BLaER1 (cell line): Measurements from ENCODE around the gene SLC29A4.
"Not testable (repeated sequence)": the region's sequence is repeated elsewhere in the genome, so short reads cannot be mapped to it uniquely, and the experiment has no call there.

Source experiments
- H3K27ac ChIP-seq: shearing (Covaris generic); formaldehyde crosslinking; 2 replicates; pipeline ENCODE4 v1.8.1; 2022
- H3K27me3 ChIP-seq: shearing (Covaris generic); formaldehyde crosslinking; 2 replicates; pipeline ENCODE4 v1.8.1; 2022
- H3K36me3 ChIP-seq: shearing (Covaris generic); formaldehyde crosslinking; 2 replicates; pipeline ENCODE4 v1.8.1; 2022
- H3K4me1 ChIP-seq: shearing (Covaris generic); formaldehyde crosslinking; 2 replicates; pipeline ENCODE4 v1.8.1; 2022
- H3K4me2 ChIP-seq: shearing (Covaris generic); formaldehyde crosslinking; 2 replicates; pipeline ENCODE4 v1.8.1; 2022
- H3K4me3 ChIP-seq: shearing (Covaris generic); formaldehyde crosslinking; 2 replicates; pipeline ENCODE4 v1.8.1; 2022
- H3K9ac ChIP-seq: shearing (Covaris generic); formaldehyde crosslinking; 2 replicates; pipeline ENCODE4 v1.8.1; 2022
- H3K9me3 ChIP-seq: shearing (Covaris generic); formaldehyde crosslinking; 2 replicates; pipeline ENCODE4 v1.8.1; 2022
- H4K20me1 ChIP-seq: shearing (Covaris generic); formaldehyde crosslinking; 2 replicates; pipeline ENCODE4 v1.8.1; 2022
- Cebpa-rat ChIP-seq: shearing (Covaris generic); IDR thresholded peaks from 2 replicates; pipeline ENCODE4 v1.8.1; 2022

The SLC29A4 gene

GRCh38 chr7:5274441-5274840, 8.3 kb upstream of the SLC29A4 start:
- H3K9me3 ChIP-seq = no peaks in the 10 kb centered on the region
- no peaks in the 10 kb centered on the region for H3K36me3 ChIP-seq
- H3K9ac ChIP-seq = no peak overlapping the region
- no peak for TF ChIP-seq Cebpa-rat
- no peaks in the 10 kb centered on the region for H4K20me1 ChIP-seq
- H3K27ac ChIP-seq = no peak overlapping the region
- H3K27me3 ChIP-seq = no peaks in the 10 kb centered on the region
- H3K4me1 ChIP-seq = no peaks in the 10 kb centered on the region
- H3K4me3 ChIP-seq = no peak overlapping the region
- no peak overlapping the region for H3K4me2 ChIP-seq

GRCh38 chr7:5274985-5275431, 7.7 kb upstream of the SLC29A4 start:
- not testable (repeated sequence) for H3K4me1 ChIP-seq, H3K9me3 ChIP-seq, H3K27me3 ChIP-seq, H3K27ac ChIP-seq, H3K4me2 ChIP-seq, H3K9ac ChIP-seq, H3K4me3 ChIP-seq, H4K20me1 ChIP-seq, H3K36me3 ChIP-seq

- H3K4me3 ChIP-seq, H3K27ac ChIP-seq, H3K4me1 ChIP-seq, H3K27me3 ChIP-seq, H3K9ac ChIP-seq, H4K20me1 ChIP-seq, H3K9me3 ChIP-seq, H3K4me2 ChIP-seq, H3K36me3 ChIP-seq: not testable (repeated sequence)
Observed at GRCh38 chr7:5275510-5275909, 7.2 kb upstream of the SLC29A4 start.

GRCh38 chr7:5276123-5276522, 6.6 kb upstream of the SLC29A4 start:
- H3K27me3 ChIP-seq, H3K36me3 ChIP-seq, H3K4me1 ChIP-seq, H3K27ac ChIP-seq, H3K4me2 ChIP-seq, H4K20me1 ChIP-seq, H3K4me3 ChIP-seq, H3K9me3 ChIP-seq, H3K9ac ChIP-seq: not testable (repeated sequence)

GRCh38 chr7:5276611-5277010, 6.1 kb upstream of the SLC29A4 start:
- Histone ChIP-seq H3K9ac (no peak overlapping the region), H3K27ac (no peak overlapping the region), H3K4me3 (no peak overlapping the region), H3K27me3 (no peaks in the 10 kb centered on the region), H3K9me3 (no peaks in the 10 kb centered on the region), H3K4me2 (no peak overlapping the region), H3K36me3 (no peaks in the 10 kb centered on the region), H4K20me1 (no peaks in the 10 kb centered on the region), H3K4me1 (no peaks in the 10 kb centered on the region)
- TF ChIP-seq Cebpa-rat = no peak

- H3K9ac ChIP-seq = no peak overlapping the region
- TF ChIP-seq Cebpa-rat = no peak
- H3K27me3 ChIP-seq = no peaks in the 10 kb centered on the region
- H3K4me1 ChIP-seq = peaks cover 5% of the 10 kb centered on the region
- H3K4me3 ChIP-seq = no peak overlapping the region
- no peak overlapping the region for H3K4me2 ChIP-seq
- H3K27ac ChIP-seq = no peak overlapping the region
- H3K36me3 ChIP-seq = no peaks in the 10 kb centered on the region
- no peaks in the 10 kb centered on the region for H4K20me1 ChIP-seq
- no peaks in the 10 kb centered on the region for H3K9me3 ChIP-seq
Observed at GRCh38 chr7:5278766-5279165, 4.0 kb upstream of the SLC29A4 start.

- no peaks in the 10 kb centered on the region for H3K27me3 ChIP-seq
- H3K4me3 ChIP-seq = no peak overlapping the region
- H3K4me1 ChIP-seq = peaks cover 14% of the 10 kb centered on the region
- TF ChIP-seq Cebpa-rat = no peak
- no peak overlapping the region for H3K27ac ChIP-seq
- no peaks in the 10 kb centered on the region for H3K36me3 ChIP-seq
- H3K9me3 ChIP-seq = no peaks in the 10 kb centered on the region
- H3K4me2 ChIP-seq = no peak overlapping the region
- H3K9ac ChIP-seq = no peak overlapping the region
- peaks cover 6% of the 10 kb centered on the region for H4K20me1 ChIP-seq
Observed at GRCh38 chr7:5279734-5280133, 3.0 kb upstream of the SLC29A4 start.

- not testable (repeated sequence) for H3K4me3 ChIP-seq
Observed at GRCh38 chr7:5281598-5282500, 894 bp upstream of the SLC29A4 start.

GRCh38 chr7:5283421-5284303, 919 bp downstream of the SLC29A4 start:
- Histone ChIP-seq H3K27me3 (no peaks in the 10 kb centered on the region), H4K20me1 (peaks cover 18% of the 10 kb centered on the region), H3K9me3 (no peaks in the 10 kb centered on the region), H3K4me1 (peaks cover 31% of the 10 kb centered on the region), H3K9ac (peak overlapping the region; percentile 64; the same call in 1 of the 2 replicates), H3K36me3 (peaks cover 11% of the 10 kb centered on the region; the same call in 1 of the 2 replicates), H3K4me2 (peak overlapping the region; percentile 89), H3K27ac (no peak overlapping the region), H3K4me3 (peak overlapping the region; percentile 68)
- no peak for TF ChIP-seq Cebpa-rat

More at GRCh38 chr7:5281598-5282500, 894 bp upstream of the SLC29A4 start:
- H3K9ac ChIP-seq, H3K9me3 ChIP-seq, H3K27me3 ChIP-seq, H3K4me2 ChIP-seq, H3K27ac ChIP-seq, H3K36me3 ChIP-seq: not testable (repeated sequence)
- Histone ChIP-seq H3K4me1 (peaks cover 29% of the 10 kb centered on the region), H4K20me1 (peaks cover 16% of the 10 kb centered on the region)
